Keratinocyte (primary cell): ENCODE data around the gene FARP1. TPM values are rescaled to one million over a fixed set of nuclear protein-coding genes. Genes with fewer than 3 reads are reported as not detected.
A peak's percentile ranks its signal among the peaks of the same experiment; 100 is the strongest.

Experiments used
- DNase-seq: peaks from one replicate; pipeline ENCODE4 v3.0.0-alpha.2; 2011; ENCODE audit warnings: low read depth, missing footprints, low spot score
- FAIRE-seq: peaks from 2 replicates; lab custom pipeline; 2011; peaks lifted over from hg19 to GRCh38; lab: Jason Lieb, UNC
- H2AFZ ChIP-seq: 2 replicates; pipeline ENCODE4 v1.6.0; 2012; ENCODE audit warnings: low read length, control low read depth, inconsistent platforms; ENCODE audit not compliant: control insufficient read depth
- H3K27ac ChIP-seq: 2 replicates; pipeline ENCODE4 v1.5.1; 2011; ENCODE audit warnings: low read length; ENCODE audit not compliant: control insufficient read depth, insufficient read depth
- H3K27me3 ChIP-seq: 3 replicates; pipeline ENCODE4 v1.6.0; 2011; ENCODE audit warnings: low read length; ENCODE audit not compliant: control insufficient read depth, insufficient read depth; ENCODE audit errors: extremely low read depth
- H3K36me3 ChIP-seq, 2 experiments: 2 replicates in 1 of 2; 3 replicates in 1 of 2; pipeline ENCODE4 v1.5.1; 2011; ENCODE audit warnings: low read length in 2 of 2, mild to moderate bottlenecking in 1 of 2; ENCODE audit not compliant: control insufficient read depth in 2 of 2, insufficient read depth in 2 of 2; ENCODE audit errors: extremely low read depth in 1 of 2
- H3K4me1 ChIP-seq: 3 replicates; pipeline ENCODE4 v1.5.1; 2011; ENCODE audit warnings: low read length; ENCODE audit not compliant: control insufficient read depth, insufficient read depth; ENCODE audit errors: extremely low read depth
- H3K4me2 ChIP-seq: 3 replicates; pipeline ENCODE4 v1.6.0; 2011; ENCODE audit warnings: low read depth, low read length; ENCODE audit not compliant: control insufficient read depth, insufficient read depth; ENCODE audit errors: extremely low read depth
- H3K4me3 ChIP-seq, 3 experiments: fragments of 200-600 bp in 1 of 3; sonication (generic) in 1 of 3; 2 replicates in 2 of 3; 3 replicates in 1 of 3; pipeline ENCODE4 v1.5.1; 2011 to 2016; ENCODE audit warnings: low read length in 3 of 3, mild to moderate bottlenecking in 3 of 3, control low read depth in 2 of 3, inconsistent platforms in 1 of 3, low read depth in 1 of 3, mixed read lengths in 1 of 3, mixed run types in 1 of 3, moderate library complexity in 1 of 3; ENCODE audit not compliant: control insufficient read depth in 2 of 3, insufficient read depth in 2 of 3; ENCODE audit errors: extremely low read depth in 1 of 3
- H3K79me2 ChIP-seq: 2 replicates; pipeline ENCODE4 v1.6.0; 2012; ENCODE audit warnings: low read length; ENCODE audit not compliant: control insufficient read depth, insufficient read depth
- H3K9ac ChIP-seq: 3 replicates; pipeline ENCODE4 v1.6.0; 2011; ENCODE audit warnings: low read length; ENCODE audit not compliant: control insufficient read depth, insufficient read depth; ENCODE audit errors: extremely low read depth
- H3K9me1 ChIP-seq: 3 replicates; pipeline ENCODE4 v1.6.0; 2011; ENCODE audit warnings: low read length; ENCODE audit not compliant: control insufficient read depth, insufficient read depth; ENCODE audit errors: extremely low read depth
- H3K9me3 ChIP-seq: 2 replicates; pipeline ENCODE4 v1.5.1; 2012; ENCODE audit warnings: low read depth, low read length; ENCODE audit not compliant: control insufficient read depth
- H4K20me1 ChIP-seq: 3 replicates; pipeline ENCODE4 v1.6.0; 2011; ENCODE audit warnings: low read length; ENCODE audit not compliant: control insufficient read depth, insufficient read depth; ENCODE audit errors: extremely low read depth
- CTCF ChIP-seq, 3 experiments: IDR thresholded peaks in 1 of 3; conservative IDR thresholded peaks in 1 of 3; optimal IDR thresholded peaks in 1 of 3; 2 replicates in 2 of 3; 3 replicates in 1 of 3; pipeline versions ENCODE3 to v1.5.1; 2011; ENCODE audit warnings: low read length in 3 of 3, mild to moderate bottlenecking in 3 of 3, moderate library complexity in 2 of 3, control low read depth in 1 of 3, inconsistent platforms in 1 of 3; ENCODE audit not compliant: insufficient read depth in 2 of 3; ENCODE audit errors: extremely low read depth in 1 of 3
- EZH2 ChIP-seq: IDR thresholded peaks from one replicate; pipeline ENCODE4 v1.6.1; 2012; ENCODE audit warnings: inconsistent platforms, mild to moderate bottlenecking, low read length, moderate library complexity
- dilution Hi-C: fragments of 300-500 bp; cut with MboI; formaldehyde crosslinking; loops from one replicate; pipeline ENCODE4 v1.7.0; 2020; ENCODE audit warnings: low sequenced_read_pairs; ENCODE audit not compliant: extremely low pct_ligation_motif_present
- polyA plus RNA-seq, 5 experiments: library from polyadenylated mRNA; depleted of rRNA in 3 of 5; stranded (reverse) in 3 of 5; stranded (forward) in 1 of 5; unstranded in 1 of 5; fragments of >200 nt; gene quantifications; 1 replicate in 1 of 5; 2 replicates in 3 of 5; 3 replicates in 1 of 5; pipeline versions ENCODE4 v1.2.1 to v1.2.3, GENCODE V29; 2011 to 2012; ENCODE audit warnings: missing spikeins in 2 of 5, low read depth in 1 of 5, low replicate concordance in 1 of 5

The FARP1 gene
- polyA plus RNA-seq, 1 donor (not counting 4 experiments of a cell fraction or from before 2014, with no cell fraction given) = 10.3 TPM

DNA sequence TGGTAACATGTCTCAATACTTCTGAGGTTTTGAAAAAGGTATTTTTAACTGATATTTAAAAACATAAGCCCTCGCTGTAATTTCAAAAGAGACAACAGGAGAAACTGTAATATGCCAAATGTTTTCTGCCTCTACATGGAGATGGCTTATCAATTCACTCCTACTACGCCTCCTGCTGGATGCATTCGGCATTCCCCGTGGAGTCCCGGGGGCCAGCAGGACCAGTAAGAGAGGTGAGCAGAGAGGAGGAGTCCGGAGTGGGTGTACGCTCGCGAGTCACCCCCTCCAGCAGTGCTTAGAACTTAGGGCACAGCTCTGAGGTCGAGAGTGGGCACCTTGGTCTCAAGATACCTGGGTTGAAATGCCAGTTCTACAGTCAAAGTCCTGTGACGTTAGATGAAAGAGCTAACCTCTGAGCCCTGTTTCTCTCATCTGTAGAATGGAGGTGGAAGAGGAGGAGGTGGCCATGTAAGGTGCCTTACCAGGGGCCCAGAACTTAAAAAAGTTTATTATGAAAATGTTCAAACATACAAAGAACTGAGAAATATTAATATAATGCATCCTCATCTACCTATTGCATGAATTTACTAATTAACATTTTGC is 323.8 kb downstream of the FARP1 start:
- Histone ChIP-seq H2AFZ (no peak overlapping the region), H3K36me3 (peaks cover 37 to 55% of the 10 kb centered on the region in 2 experiments), H3K79me2 (peaks cover 75% of the 10 kb centered on the region), H3K9ac (no peak overlapping the region), H3K4me1 (peaks cover 10% of the 10 kb centered on the region), H3K9me1 (no peaks in the 10 kb centered on the region), H3K27ac (no peak overlapping the region), H3K4me2 (no peak overlapping the region), H4K20me1 (peaks cover 3% of the 10 kb centered on the region), H3K27me3 (no peaks in the 10 kb centered on the region), H3K4me3 (no peak overlapping the region), H3K9me3 (no peaks in the 10 kb centered on the region)
- TF ChIP-seq CTCF (optimal IDR thresholded peaks at IDR 0.05 in 1 of 3, IDR thresholded peaks at IDR 0.05 in 1 of 3, conservative IDR thresholded peaks at IDR 0.05 in 1 of 3; ENCODE audit: extremely low read depth in 1 of 3, insufficient read depth in 2 of 3, low read length in 3 of 3) (peak; percentile 67 to 77 (median 71)), EZH2 (no peak)
- FAIRE-seq (no peak), DNase-seq (no peak)
- dilution Hi-C loops = no loop called here

DNA sequence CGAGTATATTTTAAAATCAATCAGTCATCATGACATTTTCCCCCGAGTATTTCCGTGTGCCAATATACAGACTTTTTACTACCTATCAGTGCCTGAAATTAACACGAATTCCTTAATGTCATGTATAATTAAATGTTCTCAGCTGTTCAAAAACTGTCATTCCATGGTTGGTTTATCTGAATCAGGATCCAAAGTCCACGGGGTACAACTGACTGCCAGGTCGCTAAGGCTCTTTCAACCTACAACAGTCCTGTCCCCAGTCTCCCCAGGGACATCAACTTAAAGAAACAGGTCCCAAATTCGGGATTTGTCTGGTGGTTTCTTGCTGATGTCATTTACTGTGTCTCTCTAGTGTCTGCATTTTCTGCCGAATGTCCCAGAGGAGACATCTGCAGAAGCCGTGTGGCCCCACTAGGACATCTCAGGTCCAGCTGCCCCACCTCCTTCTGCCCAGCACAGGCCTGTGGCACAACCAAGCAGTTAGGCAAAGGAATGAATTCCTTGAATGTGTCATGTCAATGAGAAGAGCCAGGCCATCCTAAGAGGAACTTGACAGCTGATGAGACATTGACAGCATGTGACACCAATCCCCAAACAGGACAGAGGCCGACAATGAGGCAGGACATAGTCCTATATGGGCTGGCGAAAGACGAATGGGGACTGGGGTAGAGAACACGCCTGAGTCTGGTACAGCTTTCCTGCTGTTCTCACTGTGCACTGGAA is 324.5 kb downstream of the FARP1 start:
- Histone ChIP-seq H3K4me3 (no peak overlapping the region), H3K4me1 (peaks cover 10% of the 10 kb centered on the region), H4K20me1 (peaks cover 3% of the 10 kb centered on the region), H3K79me2 (peaks cover 76% of the 10 kb centered on the region), H3K9ac (no peak overlapping the region), H3K27ac (no peak overlapping the region), H3K9me3 (no peaks in the 10 kb centered on the region), H3K4me2 (no peak overlapping the region), H3K9me1 (no peaks in the 10 kb centered on the region), H2AFZ (no peak overlapping the region), H3K27me3 (no peaks in the 10 kb centered on the region), H3K36me3 (peaks cover 36 to 55% of the 10 kb centered on the region in 2 experiments)
- DNase-seq = no peak
- no peak for TF ChIP-seq EZH2
- TF ChIP-seq CTCF (optimal IDR thresholded peaks at IDR 0.05 in 1 of 3, IDR thresholded peaks at IDR 0.05 in 1 of 3, conservative IDR thresholded peaks at IDR 0.05 in 1 of 3; ENCODE audit: extremely low read depth in 1 of 3, insufficient read depth in 2 of 3, low read length in 3 of 3) = no peak
- FAIRE-seq = no peak
- dilution Hi-C loops = no loop called here
